HepG2 (cell line): Measurements from ENCODE around the gene CBFA2T2. TPM values are rescaled to one million over a fixed set of nuclear protein-coding genes. Genes with fewer than 3 reads are reported as not detected.

Source experiments
- ARNTL ChIP-seq: sonication (generic); formaldehyde crosslinking; IDR thresholded peaks from 2 replicates; pipeline ENCODE4 v1.4.0; 2020; ENCODE audit warnings: mild to moderate bottlenecking, missing genetic modification reagents
- CEBPG ChIP-seq: IDR thresholded peaks from 2 replicates; pipeline ENCODE4 v1.6.1; 2016
- DR1 ChIP-seq: sonication (generic); formaldehyde crosslinking; IDR thresholded peaks from 2 replicates; pipeline ENCODE4 v1.8.0; 2021; ENCODE audit warnings: mild to moderate bottlenecking, missing genetic modification reagents, inconsistent platforms
- GABPB1 ChIP-seq: IDR thresholded peaks from 2 replicates; pipeline ENCODE4 v1.6.1; 2016; ENCODE audit warnings: mild to moderate bottlenecking, missing genetic modification reagents, moderate library complexity, missing compliant biosample characterization
- HDAC1 ChIP-seq: sonication (generic); formaldehyde crosslinking; IDR thresholded peaks from 2 replicates; pipeline ENCODE4 v1.5.1; 2020; ENCODE audit warnings: mild to moderate bottlenecking, missing genetic modification reagents
- KLF9 ChIP-seq: IDR thresholded peaks from 2 replicates; pipeline ENCODE4 v1.6.1; 2016; ENCODE audit warnings: low read depth
- MED1 ChIP-seq: sonication (generic); formaldehyde crosslinking; IDR thresholded peaks from 2 replicates; pipeline ENCODE4 v1.4.0; 2020; ENCODE audit warnings: missing genetic modification reagents
- MIER2 ChIP-seq: IDR thresholded peaks from 2 replicates; pipeline ENCODE4 v1.6.1; 2016; ENCODE audit warnings: missing biosample characterization, missing genetic modification reagents
- NFKB2 ChIP-seq: sonication (generic); formaldehyde crosslinking; IDR thresholded peaks from 2 replicates; pipeline ENCODE4 v1.4.0; 2020; ENCODE audit warnings: missing genetic modification reagents, borderline replicate concordance
- NFYC ChIP-seq: IDR thresholded peaks from 2 replicates; pipeline ENCODE4 v1.6.1; 2016; ENCODE audit warnings: missing genetic modification reagents, missing compliant biosample characterization
- PTBP1 ChIP-seq: fragments of 200-400 bp; formaldehyde crosslinking; IDR thresholded peaks from 2 replicates; pipeline ENCODE4 v1.6.1; 2018; ENCODE audit warnings: low read length, low read depth; ENCODE audit not compliant: poor library complexity, severe bottlenecking
- RBM39 ChIP-seq: fragments of 200-400 bp; formaldehyde crosslinking; IDR thresholded peaks from one replicate; pipeline ENCODE4 v1.6.1; 2018; ENCODE audit warnings: antibody characterized with exemption, mild to moderate bottlenecking, low read depth, low read length; ENCODE audit not compliant: poor library complexity, severe bottlenecking
- SRY ChIP-seq: sonication (generic); formaldehyde crosslinking; IDR thresholded peaks from 2 replicates; pipeline ENCODE4 v1.8.0; 2022; ENCODE audit warnings: mild to moderate bottlenecking, missing genetic modification reagents
- TGIF2 ChIP-seq: IDR thresholded peaks from 2 replicates; pipeline ENCODE4 v1.6.1; 2016; ENCODE audit warnings: control low read depth, missing compliant biosample characterization
- ZNF205 ChIP-seq: IDR thresholded peaks from 2 replicates; pipeline ENCODE4 v1.6.1; 2018; ENCODE audit warnings: missing biosample characterization, missing genetic modification reagents
- ZNF33B ChIP-seq: sonication (generic); formaldehyde crosslinking; IDR thresholded peaks from 2 replicates; pipeline ENCODE4 v1.5.1; 2020; ENCODE audit warnings: mild to moderate bottlenecking, missing genetic modification reagents
- polyA plus RNA-seq, 8 experiments: library from polyadenylated mRNA; depleted of rRNA in 3 of 8; stranded (reverse) in 7 of 8; unstranded in 1 of 8; fragments of >200 nt; fragmentation: Illumina TruSeq in 4 of 8; extraction: Trizol in 4 of 8; gene quantifications; 2 replicates each; pipeline versions ENCODE4 v1.2.1 to v1.2.3, GENCODE V29; 2011 to 2016; ENCODE audit warnings: low read depth in 4 of 8, missing spikeins in 1 of 8, mixed read lengths in 1 of 8; ENCODE audit not compliant: insufficient read depth in 1 of 8
- total RNA-seq, 5 experiments: library from RNA; depleted of rRNA; stranded (reverse); fragments of >200 nt; fragmentation: Illumina TruSeq; extraction: Trizol; gene quantifications; 2 replicates each; pipeline ENCODE4 v1.2.3, GENCODE V29; 2016; ENCODE audit warnings: low read depth in 1 of 5
- TF ChIP-seq, protein P1 (sequence below), 2 experiments: fragments of 450-650 bp in 1 of 2; sonication (generic) in 1 of 2; formaldehyde crosslinking in 1 of 2; IDR thresholded peaks; 2 replicates each; pipeline versions ENCODE4 v1.6.1 to v1.8.0; 2016 to 2022; ENCODE audit warnings: antibody characterized with exemption in 1 of 2, mild to moderate bottlenecking in 1 of 2, missing genetic modification reagents in 1 of 2
- TF ChIP-seq, protein P2 (sequence below): sonication (generic); formaldehyde crosslinking; IDR thresholded peaks from 2 replicates; pipeline ENCODE4 v1.4.0; 2020; ENCODE audit warnings: missing genetic modification reagents, borderline replicate concordance

CBFA2T2 gene
- total and polyA plus RNA-seq, 2 of the 13 experiments (the other 11 are each of a cell fraction or from before 2014, with no cell fraction given): 6.3 to 21.2 TPM

DNA sequence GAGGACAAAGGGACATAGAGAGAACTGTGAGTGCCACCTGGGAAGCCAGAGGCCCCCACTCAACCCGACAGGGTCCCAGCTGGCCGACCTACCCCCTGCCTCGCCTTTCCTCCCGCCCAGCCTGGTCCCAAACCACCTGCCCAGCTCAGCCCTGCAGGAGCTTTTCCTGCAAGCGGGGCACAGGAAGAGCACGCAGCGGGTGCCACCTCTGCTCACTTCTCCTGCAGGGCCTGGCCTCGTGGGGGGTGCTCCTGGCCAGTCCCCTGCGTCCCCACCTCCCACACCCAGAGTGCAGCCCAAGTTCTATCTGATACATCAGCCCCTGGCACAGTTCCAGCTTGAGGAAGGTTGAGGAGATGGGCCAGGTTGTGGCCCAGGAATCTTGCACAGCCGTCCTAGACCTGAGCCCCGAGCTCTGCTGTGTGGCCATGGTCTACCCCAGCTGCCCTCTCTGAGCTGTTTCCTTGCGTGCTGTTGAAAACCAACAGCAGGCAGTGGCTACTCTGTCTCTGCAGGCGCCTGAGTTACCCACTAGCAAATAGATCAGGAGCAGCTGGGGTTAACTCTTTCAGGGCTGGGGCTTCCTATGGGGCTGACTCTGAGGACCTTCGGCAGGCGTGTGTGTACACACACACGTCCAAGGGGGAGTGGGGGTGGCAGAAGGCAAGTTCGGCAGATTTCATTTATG, 182.7 kb downstream of the CBFA2T2 start (continued):
- TF ChIP-seq RBM39 (no peak), ARNTL (CRISPR knock-in tag) (peak; percentile 53; the same call in 1 of the 2 replicates), HDAC1 (CRISPR knock-in tag) (no peak; the same call in 1 of the 2 replicates), NFKB2 (CRISPR knock-in tag) (no peak), PTBP1 (peak; percentile 28), MED1 (CRISPR knock-in tag) (no peak), TGIF2 (CRISPR knock-in tag) (peak; percentile 39; the same call in 1 of the 2 replicates), DR1 (no peak), ZNF33B (CRISPR knock-in tag) (no peak), KLF9 (CRISPR knock-in tag) (no peak), GABPB1 (0 out of 2 replicates have a peak, but pooled peaks have one; percentile 19), MIER2 (CRISPR knock-in tag) (no peak), ZNF205 (CRISPR knock-in tag) (no peak), SRY (CRISPR knock-in tag) (no peak; the same call in 1 of the 2 replicates), NFYC (CRISPR knock-in tag) (no peak), CEBPG (no peak)
- TF ChIP-seq, protein P1, sequence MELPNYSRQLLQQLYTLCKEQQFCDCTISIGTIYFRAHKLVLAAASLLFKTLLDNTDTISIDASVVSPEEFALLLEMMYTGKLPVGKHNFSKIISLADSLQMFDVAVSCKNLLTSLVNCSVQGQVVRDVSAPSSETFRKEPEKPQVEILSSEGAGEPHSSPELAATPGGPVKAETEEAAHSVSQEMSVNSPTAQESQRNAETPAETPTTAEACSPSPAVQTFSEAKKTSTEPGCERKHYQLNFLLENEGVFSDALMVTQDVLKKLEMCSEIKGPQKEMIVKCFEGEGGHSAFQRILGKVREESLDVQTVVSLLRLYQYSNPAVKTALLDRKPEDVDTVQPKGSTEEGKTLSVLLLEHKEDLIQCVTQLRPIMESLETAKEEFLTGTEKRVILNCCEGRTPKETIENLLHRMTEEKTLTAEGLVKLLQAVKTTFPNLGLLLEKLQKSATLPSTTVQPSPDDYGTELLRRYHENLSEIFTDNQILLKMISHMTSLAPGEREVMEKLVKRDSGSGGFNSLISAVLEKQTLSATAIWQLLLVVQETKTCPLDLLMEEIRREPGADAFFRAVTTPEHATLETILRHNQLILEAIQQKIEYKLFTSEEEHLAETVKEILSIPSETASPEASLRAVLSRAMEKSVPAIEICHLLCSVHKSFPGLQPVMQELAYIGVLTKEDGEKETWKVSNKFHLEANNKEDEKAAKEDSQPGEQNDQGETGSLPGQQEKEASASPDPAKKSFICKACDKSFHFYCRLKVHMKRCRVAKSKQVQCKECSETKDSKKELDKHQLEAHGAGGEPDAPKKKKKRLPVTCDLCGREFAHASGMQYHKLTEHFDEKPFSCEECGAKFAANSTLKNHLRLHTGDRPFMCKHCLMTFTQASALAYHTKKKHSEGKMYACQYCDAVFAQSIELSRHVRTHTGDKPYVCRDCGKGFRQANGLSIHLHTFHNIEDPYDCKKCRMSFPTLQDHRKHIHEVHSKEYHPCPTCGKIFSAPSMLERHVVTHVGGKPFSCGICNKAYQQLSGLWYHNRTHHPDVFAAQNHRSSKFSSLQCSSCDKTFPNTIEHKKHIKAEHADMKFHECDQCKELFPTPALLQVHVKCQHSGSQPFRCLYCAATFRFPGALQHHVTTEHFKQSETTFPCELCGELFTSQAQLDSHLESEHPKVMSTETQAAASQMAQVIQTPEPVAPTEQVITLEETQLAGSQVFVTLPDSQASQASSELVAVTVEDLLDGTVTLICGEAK (IDR thresholded peaks at IDR 0.05): no peak
- TF ChIP-seq, protein P1 (CRISPR knock-in tag; IDR thresholded peaks at IDR 0.05): peak; percentile 53; the same call in 1 of the 2 replicates
- TF ChIP-seq, protein P2, sequence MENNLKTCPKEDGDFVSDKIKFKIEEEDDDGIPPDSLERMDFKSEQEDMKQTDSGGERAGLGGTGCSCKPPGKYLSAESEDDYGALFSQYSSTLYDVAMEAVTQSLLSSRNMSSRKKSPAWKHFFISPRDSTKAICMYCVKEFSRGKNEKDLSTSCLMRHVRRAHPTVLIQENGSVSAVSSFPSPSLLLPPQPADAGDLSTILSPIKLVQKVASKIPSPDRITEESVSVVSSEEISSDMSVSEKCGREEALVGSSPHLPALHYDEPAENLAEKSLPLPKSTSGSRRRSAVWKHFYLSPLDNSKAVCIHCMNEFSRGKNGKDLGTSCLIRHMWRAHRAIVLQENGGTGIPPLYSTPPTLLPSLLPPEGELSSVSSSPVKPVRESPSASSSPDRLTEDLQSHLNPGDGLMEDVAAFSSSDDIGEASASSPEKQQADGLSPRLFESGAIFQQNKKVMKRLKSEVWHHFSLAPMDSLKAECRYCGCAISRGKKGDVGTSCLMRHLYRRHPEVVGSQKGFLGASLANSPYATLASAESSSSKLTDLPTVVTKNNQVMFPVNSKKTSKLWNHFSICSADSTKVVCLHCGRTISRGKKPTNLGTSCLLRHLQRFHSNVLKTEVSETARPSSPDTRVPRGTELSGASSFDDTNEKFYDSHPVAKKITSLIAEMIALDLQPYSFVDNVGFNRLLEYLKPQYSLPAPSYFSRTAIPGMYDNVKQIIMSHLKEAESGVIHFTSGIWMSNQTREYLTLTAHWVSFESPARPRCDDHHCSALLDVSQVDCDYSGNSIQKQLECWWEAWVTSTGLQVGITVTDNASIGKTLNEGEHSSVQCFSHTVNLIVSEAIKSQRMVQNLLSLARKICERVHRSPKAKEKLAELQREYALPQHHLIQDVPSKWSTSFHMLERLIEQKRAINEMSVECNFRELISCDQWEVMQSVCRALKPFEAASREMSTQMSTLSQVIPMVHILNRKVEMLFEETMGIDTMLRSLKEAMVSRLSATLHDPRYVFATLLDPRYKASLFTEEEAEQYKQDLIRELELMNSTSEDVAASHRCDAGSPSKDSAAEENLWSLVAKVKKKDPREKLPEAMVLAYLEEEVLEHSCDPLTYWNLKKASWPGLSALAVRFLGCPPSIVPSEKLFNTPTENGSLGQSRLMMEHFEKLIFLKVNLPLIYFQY (CRISPR knock-in tag): no peak
